ENCODE results near the gene NPPC. TPM values are rescaled to one million over a fixed set of nuclear protein-coding genes. Genes with fewer than 3 reads are reported as not detected.

The NPPC gene
- total and polyA plus RNA-seq, 10 of the 15 experiments (the other 5 are each of a cell fraction or from before 2014, with no cell fraction given) = 0.15 TPM; not detected in 9

- no peaks in the 10 kb centered on the region for H3K4me1 ChIP-seq (ENCODE audit: control insufficient read depth, insufficient read depth, low read length)
- no peak for TF ChIP-seq ZBED1 (IDR thresholded peaks at IDR 0.05; ENCODE audit: borderline replicate concordance)
- TF ChIP-seq, protein P1, sequence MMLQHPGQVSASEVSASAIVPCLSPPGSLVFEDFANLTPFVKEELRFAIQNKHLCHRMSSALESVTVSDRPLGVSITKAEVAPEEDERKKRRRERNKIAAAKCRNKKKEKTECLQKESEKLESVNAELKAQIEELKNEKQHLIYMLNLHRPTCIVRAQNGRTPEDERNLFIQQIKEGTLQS (IDR thresholded peaks at IDR 0.05; ENCODE audit: borderline replicate concordance, extremely low read depth, low read depth, low read length) = no peak
- no peak for TF ChIP-seq BMI1 (IDR thresholded peaks at IDR 0.05; ENCODE audit: borderline replicate concordance)
- TF ChIP-seq YBX1 (IDR thresholded peaks at IDR 0.05) = no peak
- TF ChIP-seq ELK1 (IDR thresholded peaks at IDR 0.05; ENCODE audit: low read depth, low read length) = no peak
- TF ChIP-seq KAT2A (conservative IDR thresholded peaks at IDR 0.05; ENCODE audit: control insufficient read depth, low read depth, low read length) = no peak
- TF ChIP-seq, protein P2, sequence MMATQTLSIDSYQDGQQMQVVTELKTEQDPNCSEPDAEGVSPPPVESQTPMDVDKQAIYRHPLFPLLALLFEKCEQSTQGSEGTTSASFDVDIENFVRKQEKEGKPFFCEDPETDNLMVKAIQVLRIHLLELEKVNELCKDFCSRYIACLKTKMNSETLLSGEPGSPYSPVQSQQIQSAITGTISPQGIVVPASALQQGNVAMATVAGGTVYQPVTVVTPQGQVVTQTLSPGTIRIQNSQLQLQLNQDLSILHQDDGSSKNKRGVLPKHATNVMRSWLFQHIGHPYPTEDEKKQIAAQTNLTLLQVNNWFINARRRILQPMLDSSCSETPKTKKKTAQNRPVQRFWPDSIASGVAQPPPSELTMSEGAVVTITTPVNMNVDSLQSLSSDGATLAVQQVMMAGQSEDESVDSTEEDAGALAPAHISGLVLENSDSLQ (IDR thresholded peaks at IDR 0.05) = no peak
- no peak for TF ChIP-seq NBN (IDR thresholded peaks at IDR 0.05)
- TF ChIP-seq TCF7 (IDR thresholded peaks at IDR 0.05; ENCODE audit: borderline replicate concordance) = no peak
- TF ChIP-seq ZZZ3 (IDR thresholded peaks at IDR 0.05; ENCODE audit: control insufficient read depth, insufficient read length, low read depth) = no peak
- TF ChIP-seq RFX5 (IDR thresholded peaks at IDR 0.05; ENCODE audit: low read depth, low read length) = no peak
- TF ChIP-seq SMARCA5 (IDR thresholded peaks at IDR 0.05) = no peak
- TF ChIP-seq POLR2AphosphoS5 (IDR thresholded peaks at IDR 0.05; ENCODE audit: low read length) = no peak
- no peak for TF ChIP-seq BRCA1 (IDR thresholded peaks at IDR 0.05; ENCODE audit: low read depth, low read length)
- TF ChIP-seq, protein P3, sequence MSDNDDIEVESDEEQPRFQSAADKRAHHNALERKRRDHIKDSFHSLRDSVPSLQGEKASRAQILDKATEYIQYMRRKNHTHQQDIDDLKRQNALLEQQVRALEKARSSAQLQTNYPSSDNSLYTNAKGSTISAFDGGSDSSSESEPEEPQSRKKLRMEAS (IDR thresholded peaks at IDR 0.05; ENCODE audit: low read depth, low read length) = no peak
- no peak for TF ChIP-seq ZBTB40 (IDR thresholded peaks at IDR 0.05; ENCODE audit: borderline replicate concordance)
- TF ChIP-seq IKZF1 (conservative IDR thresholded peaks at IDR 0.05) = no peak
- TF ChIP-seq POLR2A (IDR thresholded peaks at IDR 0.05; ENCODE audit: low read depth, low read length) = no peak
- no peak for TF ChIP-seq NFIC (IDR thresholded peaks at IDR 0.05; ENCODE audit: low read depth, low read length)
- no peak for TF ChIP-seq BACH1 (IDR thresholded peaks at IDR 0.05; ENCODE audit: borderline replicate concordance)
- 65% methylated on average over 2 of the region's 2 CpGs for WGBS (ENCODE audit: insufficient coverage, insufficient replicate concordance, low lambda C conversion rate, missing lambda C conversion rate)
- RAD21 ChIA-PET (ENCODE audit: unreplicated experiment) = no interaction called here
- in situ Hi-C loops (cut with MboI) (no loop called here), intact Hi-C loops (cut with micrococcal nuclease; ENCODE audit: unreplicated experiment) (no loop called here)
- H3K27ac ChIP-seq (ENCODE audit: control insufficient read depth, insufficient read depth) = no peak overlapping the region
- SMC1A ChIA-PET (ENCODE audit: uncharacterized antibody, unreplicated experiment) = no interaction called here
- no peak overlapping the region for H2AFZ ChIP-seq (ENCODE audit: control insufficient read depth, low read depth, low read length)
- H3K9ac ChIP-seq (ENCODE audit: control insufficient read depth, insufficient read depth, low read length) = no peak overlapping the region
- H3K27me3 ChIP-seq (replicated peaks in 1 of 2; ENCODE audit: control insufficient read depth in 2 of 2, insufficient read depth in 2 of 2, low read length in 1 of 2) = peaks cover 0 to 2% of the 10 kb centered on the region in 2 experiments; a peak in 1 of 4 replicates
- H3K4me3 ChIP-seq = no peak overlapping the region
- ATAC-seq (no peak), FAIRE-seq (no peak), DNase-seq (ENCODE audit: low read depth, low spot score) (no peak)
- H3K9me3 ChIP-seq (replicated peaks; ENCODE audit: control insufficient read depth, insufficient read depth, low read length) = no peaks in the 10 kb centered on the region; the same call in 2 of the 3 replicates
- no peaks in the 10 kb centered on the region for H3K36me3 ChIP-seq (ENCODE audit: control insufficient read depth in 2 of 2, insufficient read depth in 2 of 2, low read length in 1 of 2)
- no TSS peak for BruUV-seq (replicated peaks)
- no peaks in the 10 kb centered on the region for H3K79me2 ChIP-seq (ENCODE audit: control insufficient read depth, insufficient read depth, low read length)
- no peaks in the 10 kb centered on the region for H4K20me1 ChIP-seq (ENCODE audit: control insufficient read depth, insufficient read depth)
- CTCF ChIA-PET = no interaction called here
- POLR2A ChIA-PET = no interaction called here
- no peak overlapping the region for H3K4me2 ChIP-seq (ENCODE audit: control insufficient read depth, insufficient read depth)
Observed at GRCh38 chr2:231951452-231952035, 25.3 kb upstream of the NPPC start.
